ENCODE measurements around the gene TBL3.

The TBL3 gene

GRCh38 chr16:1964506-1965395, 7.1 kb upstream of the TBL3 start, which contains the start of gene RPS2:
TSS of gene RPS2 (minus strand) at chr16:1964826. CDS start at chr16:1964625, 201 bp downstream.
- DNase-seq = peak; percentile 99

GRCh38 chr16:1965396-1966001, 6.4 kb upstream of the TBL3 start:
- DNase-seq = no peak

- no peak for DNase-seq
Measured at GRCh38 chr16:1966460-1966859, 5.4 kb upstream of the TBL3 start, which contains the start of gene RNF151. TSS of gene RNF151 (plus strand) at chr16:1966856. CDS start at chr16:1966882, 26 bp downstream.

GRCh38 chr16:1968146-1968953, 3.5 kb upstream of the TBL3 start:
- DNase-seq = no peak

GRCh38 chr16:1972490-1972877, 631 bp downstream of the TBL3 start:
- DNase-seq = no peak

- no peak for DNase-seq
Measured at GRCh38 chr16:1973461-1974156, 1.8 kb downstream of the TBL3 start.

GRCh38 chr16:1974157-1975070, 2.6 kb downstream of the TBL3 start:
- no peak for DNase-seq

- no peak for DNase-seq
Measured at GRCh38 chr16:1975432-1976215, 3.8 kb downstream of the TBL3 start.

- DNase-seq = no peak
Measured at GRCh38 chr16:1976216-1976520, 4.3 kb downstream of the TBL3 start.

GRCh38 chr16:1976951-1977874, 5.4 kb downstream of the TBL3 start:
- DNase-seq = no peak

- DNase-seq = no peak
Measured at GRCh38 chr16:1977875-1978268, 6.0 kb downstream of the TBL3 start.

- no peak for DNase-seq
Measured at GRCh38 chr16:1978476-1979120, 6.7 kb downstream of the TBL3 start.

GRCh38 chr16:1979271-1980029, 7.6 kb downstream of the TBL3 start:
- DNase-seq = no peak

GRCh38 chr16:1980030-1980769, 8.3 kb downstream of the TBL3 start:
- DNase-seq = no peak

GRCh38 chr16:1980770-1981087, 8.9 kb downstream of the TBL3 start:
- DNase-seq = no peak

- DNase-seq = no peak
Measured at GRCh38 chr16:1981398-1981836, 9.6 kb downstream of the TBL3 start, which contains the start of gene NOXO1. TSS of gene NOXO1 (minus strand) at chr16:1981469. CDS start at chr16:1981179, 290 bp downstream.

- DNase-seq = no peak
Measured at GRCh38 chr16:1982013-1982433, 10.2 kb downstream of the TBL3 start.
